Activated CD4-positive, alpha-beta T cell treated with anti-CD3 and anti-CD28 coated beads, Interleukin-2, amount 50 U/mL, for 4 hours (primary cell): ENCODE results near the gene PODXL2.

Source experiments
- DNase-seq, 2 experiments: peaks; one replicate each; pipeline ENCODE4 v3.0.0-alpha.2; 2020

PODXL2 gene

DNA sequence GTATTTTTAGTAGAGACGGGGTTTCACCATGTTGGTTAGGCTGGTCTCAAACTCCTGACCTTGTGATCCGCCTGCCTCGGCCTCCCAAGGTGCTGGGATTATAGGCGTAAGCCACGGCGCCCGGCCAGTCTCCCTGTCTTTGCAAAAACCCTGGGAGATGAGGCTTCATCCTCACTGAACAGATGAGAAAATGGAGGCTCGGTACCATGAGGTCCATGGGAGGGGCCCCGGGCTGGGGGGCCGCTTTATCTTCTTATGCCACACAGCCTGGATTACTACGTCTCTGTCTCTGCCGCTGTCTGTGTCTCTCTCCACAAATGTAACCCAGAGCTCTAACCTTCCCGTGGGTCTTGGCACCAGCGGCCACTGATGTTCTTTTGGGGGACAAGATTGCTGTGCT lies 82.9 kb downstream of the PODXL2 start:
- no peak for DNase-seq

DNA sequence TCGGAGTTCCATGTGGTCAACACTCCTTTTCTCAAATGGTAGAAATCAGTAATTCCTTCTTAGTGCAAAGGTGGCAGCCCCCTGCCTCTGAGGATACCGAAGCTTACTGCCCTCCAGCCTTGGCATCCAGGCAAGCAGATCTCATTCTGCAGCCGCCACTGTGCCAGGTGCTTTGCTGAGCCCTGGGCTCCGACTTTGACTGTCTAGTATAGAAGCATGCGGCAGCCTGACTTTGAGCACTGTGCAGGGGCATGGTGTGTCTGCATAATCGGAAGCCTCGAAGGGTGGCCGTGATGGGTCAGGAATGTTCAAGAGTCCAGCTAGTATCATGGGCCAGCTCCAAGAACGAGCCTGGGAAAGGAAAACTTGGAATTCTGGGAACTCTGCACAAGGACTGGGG lies 83.5 kb downstream of the PODXL2 start:
- no peak for DNase-seq

DNA sequence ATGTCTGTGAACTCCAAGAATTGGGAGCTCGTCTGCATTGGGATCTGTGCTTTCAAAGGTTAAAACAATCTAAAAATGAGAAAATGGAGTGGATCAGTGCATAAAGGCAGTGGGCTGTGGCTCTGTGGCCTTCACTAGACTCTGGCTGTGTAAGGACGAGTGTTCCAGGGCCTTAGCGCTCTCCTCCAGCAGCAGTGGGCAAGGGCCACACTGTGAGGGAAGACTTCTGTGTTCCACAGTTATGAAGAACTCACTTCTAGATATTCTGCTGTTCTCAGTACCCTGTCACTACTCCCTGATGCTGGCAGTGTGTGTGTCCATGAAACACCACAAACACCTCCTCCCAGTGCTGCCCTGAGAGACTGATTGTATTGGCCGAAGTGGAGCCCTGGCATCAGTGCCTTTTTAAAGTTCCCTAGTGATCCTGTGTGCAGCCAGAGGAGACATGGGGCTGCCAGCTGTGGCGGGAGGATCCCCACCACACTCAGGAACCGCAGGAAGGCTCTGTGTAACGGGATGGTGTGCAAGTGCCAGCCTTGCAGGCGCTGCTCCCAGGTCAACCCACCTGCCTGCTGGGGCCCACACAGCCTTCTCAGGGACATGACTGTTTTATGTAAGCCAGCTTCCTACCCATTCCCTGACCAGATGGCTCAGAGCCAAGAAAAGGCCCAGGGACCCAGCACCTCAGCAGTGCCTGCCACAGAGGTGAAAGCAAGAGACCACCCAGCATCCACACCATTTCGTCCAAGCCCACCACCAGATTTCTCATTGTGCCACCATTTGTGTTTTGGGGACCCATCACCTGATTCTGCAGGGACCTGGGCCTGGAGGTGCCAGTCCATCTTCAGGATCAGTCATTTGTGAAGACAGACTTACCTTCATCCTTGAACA lies 84.1 kb downstream of the PODXL2 start:
- no peak for DNase-seq

DNA sequence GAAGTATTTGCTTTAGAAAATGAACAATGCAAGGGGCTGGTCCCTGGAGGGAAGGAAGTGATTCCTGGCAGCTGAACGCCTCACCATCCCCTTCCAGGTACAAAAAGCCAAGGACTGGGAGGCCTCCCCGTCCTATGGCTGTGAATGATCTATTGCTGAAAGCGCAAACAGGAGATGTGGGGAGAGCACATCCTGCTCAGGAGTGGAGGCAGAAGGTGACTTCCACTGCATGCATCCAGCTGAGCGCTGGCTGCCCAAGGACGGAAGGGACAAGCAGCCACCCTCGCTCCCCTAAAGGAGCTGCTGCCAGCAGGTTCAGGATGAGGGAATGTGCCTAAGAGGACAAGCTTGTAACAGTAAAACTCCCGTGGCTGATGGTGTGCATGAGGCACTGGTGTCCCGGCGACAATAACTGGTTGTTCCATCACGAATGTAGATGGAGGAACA lies 85.2 kb downstream of the PODXL2 start:
- no peak for DNase-seq

DNA sequence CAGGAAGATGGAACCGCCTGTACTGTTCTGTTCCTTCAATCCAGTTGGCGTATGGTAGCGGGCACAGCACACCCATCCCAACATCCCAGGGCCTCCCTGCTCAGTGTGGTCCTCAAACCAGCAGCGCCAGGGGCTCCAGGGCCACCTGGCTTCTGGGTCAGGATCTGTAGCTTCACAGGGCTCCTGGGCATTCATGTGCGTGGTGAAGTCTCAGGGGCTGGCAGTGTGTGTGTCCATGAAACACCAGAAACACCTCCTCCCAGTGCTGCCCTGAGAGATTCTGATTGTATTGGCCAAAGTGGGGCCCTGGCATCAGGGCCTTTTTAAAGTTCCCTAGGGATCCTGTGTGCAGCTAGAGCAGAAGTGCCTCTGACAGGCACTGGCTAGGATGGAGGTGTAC lies 85.9 kb downstream of the PODXL2 start:
- DNase-seq: no peak

DNA sequence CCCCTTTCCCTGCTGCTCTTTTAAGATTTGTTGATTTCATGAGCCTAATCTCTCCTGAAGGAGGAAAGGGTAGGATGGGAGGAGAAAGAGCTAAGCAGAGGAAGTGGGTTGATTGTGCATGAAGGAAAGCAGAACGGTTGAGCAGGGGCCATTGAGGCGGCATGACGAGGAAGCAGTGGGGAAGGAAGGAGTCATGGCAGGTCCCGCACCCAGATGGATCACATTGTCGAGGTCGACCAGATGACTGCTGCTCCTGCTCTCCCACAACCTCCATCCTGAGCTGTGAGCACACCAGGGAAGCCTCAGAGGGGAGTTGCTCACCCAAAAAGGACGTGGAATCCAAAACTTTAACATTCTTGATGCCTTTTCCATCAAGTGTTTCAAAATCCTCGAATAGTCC lies 86.5 kb downstream of the PODXL2 start:
- no peak for DNase-seq

DNA sequence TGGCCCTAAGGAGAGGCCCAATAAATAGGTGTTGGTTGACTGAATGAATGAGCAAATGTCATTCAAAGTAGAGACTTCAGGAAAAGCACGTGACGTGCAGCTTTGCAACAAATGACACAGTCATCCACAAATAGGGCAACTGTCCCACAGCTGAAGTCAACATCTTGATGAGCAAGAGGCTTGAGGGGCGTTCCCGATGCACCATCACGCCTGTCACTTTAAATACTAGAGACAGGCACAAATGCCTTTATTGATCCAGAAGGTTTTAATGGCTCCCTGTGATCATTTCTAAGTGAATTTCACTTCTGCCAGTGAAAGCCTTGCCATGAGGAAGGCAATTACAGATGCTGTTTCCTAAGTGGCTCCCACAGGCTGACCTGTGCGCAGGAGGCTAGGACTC lies 87.4 kb downstream of the PODXL2 start:
- DNase-seq: no peak

DNA sequence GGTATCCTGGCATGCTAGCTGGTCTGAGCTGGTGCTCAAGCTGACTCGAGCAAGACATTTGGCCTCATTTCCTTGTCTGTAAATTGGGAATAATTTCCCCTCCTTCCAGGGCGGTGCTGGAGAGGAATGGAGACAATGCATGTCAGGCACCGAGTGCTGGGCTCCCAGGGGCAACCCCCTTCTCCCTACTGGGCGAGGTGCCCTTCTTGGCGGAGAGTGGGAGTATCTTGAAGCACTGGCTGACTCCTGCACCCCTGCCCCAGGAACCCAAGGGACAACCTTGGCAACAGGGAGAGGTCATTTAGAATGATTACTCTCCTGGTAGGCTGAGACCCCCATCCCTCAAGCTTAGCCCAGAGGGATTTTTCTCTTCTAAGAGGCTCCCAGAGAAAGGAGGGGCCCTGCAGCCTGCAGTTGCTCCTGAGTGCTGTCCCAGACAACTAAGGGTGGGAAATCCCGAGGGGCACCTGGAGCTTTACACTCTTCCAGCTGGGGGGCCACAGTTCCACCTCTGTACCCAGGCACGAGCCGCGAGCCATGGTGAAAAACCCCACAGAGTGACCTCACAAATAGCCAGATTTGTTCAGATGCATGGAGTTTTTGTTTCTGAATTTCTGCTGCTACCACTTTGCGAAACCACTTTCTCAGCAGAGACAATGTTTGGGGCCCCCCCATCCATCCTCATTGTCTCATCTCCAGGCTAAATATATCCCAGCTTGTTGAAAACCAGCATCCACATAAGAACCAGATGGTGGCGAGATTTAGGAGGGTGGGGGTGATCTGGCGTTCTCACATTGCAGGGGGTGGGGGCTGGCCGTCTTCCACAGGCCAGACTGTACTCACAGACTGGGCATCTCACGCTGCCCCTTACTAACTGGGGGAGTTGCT lies 88.6 kb downstream of the PODXL2 start:
- no peak for DNase-seq

DNA sequence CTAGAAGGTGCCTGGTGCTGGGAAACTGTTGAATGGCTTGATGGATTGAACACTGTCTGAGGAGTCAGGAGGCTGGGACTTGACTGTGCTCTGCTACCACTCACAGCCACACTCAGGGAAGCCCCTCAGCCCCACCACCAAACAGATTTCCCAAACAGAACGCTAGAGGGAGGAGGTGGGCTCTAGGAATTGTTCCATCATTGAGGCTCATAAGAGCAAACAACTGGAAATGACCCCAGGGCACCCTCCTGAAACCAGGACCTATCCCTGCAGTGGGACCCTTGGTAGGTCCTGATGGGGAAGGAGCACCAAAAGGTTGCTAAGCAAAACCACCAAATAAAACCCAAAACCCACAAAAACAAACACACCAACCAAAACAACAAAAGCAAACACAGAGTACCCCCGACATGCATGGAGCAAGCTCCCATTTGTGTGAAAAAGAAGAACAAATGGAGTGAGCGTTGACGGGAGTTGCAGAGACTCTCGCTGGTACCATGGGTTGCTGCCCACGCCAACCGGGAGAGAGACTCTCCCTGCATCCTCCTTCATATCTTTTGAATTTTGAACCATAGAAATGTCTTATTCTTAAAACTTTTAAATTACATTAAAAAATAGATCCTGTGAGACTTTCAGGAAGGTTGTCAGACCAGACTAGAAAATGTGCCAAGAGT lies 89.4 kb downstream of the PODXL2 start:
- DNase-seq: no peak

DNA sequence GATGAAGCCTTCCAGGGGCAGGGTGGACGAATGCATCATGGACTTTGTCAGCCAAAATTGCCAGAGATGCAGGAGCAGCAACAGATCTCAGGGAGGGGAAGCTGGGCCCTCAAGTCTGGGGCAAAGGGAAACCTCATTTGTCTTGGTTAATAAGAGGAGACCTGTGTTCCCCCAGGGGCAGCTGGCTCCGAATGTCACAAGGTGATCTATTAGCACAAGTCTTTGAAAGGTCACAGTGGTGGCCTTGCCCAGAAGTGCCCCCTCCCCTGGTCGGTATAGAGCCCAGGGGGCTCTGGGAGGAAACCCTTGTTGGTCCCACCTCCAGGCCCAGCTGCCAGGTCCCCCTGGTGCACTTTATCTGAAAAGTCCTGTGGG lies 89.9 kb downstream of the PODXL2 start:
- no peak for DNase-seq

DNA sequence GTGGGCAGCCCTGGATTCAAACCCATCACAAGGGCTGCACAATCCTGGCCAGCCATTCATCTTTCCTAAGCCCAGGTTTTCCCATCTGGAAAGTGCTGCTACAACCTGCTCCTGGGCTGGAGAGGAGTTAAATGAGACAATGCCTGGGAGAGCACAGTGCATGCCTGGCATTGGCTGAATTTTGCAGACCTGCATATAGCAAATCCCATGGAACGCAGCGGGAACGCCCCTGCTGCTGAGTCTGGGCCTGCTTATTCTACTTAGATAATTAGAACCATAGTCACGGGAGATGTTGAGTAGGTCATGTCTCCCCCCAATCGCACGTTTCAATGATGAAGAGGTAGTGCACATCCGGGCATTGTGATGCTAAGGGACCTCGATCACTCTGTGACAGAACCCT lies 90.4 kb downstream of the PODXL2 start:
- no peak for DNase-seq

DNA sequence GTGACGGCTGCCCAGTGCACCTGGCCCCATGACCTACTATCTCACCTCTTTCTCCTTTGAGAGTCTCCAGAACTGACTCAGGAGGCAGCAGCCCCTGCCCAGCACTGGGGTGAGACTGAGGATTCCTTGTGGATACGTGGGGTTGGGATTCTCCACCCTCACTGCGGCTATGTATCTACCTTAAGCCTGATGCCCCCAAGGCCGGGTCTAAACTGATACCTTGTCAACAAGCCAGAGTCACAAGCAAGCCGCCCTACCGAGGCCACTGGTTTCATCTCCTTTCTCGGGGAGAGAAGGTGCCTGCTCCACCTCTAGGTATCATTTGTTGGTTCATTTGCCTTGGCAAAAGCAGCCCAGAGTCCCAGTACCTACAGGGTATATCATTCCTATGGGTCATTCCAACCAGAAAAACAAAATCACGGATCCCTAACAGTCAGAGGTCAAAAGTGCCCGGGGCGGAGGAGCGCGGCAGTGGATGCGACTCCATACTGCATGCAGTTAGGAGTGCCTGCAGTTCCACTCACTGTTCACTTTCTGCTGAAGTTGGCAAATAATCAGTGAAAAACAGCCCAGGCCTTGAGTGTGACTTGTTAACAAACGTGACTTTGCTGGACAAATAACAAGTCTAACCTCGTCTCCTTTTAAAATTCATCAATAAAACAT lies 91.3 kb downstream of the PODXL2 start:
- no peak for DNase-seq

DNA sequence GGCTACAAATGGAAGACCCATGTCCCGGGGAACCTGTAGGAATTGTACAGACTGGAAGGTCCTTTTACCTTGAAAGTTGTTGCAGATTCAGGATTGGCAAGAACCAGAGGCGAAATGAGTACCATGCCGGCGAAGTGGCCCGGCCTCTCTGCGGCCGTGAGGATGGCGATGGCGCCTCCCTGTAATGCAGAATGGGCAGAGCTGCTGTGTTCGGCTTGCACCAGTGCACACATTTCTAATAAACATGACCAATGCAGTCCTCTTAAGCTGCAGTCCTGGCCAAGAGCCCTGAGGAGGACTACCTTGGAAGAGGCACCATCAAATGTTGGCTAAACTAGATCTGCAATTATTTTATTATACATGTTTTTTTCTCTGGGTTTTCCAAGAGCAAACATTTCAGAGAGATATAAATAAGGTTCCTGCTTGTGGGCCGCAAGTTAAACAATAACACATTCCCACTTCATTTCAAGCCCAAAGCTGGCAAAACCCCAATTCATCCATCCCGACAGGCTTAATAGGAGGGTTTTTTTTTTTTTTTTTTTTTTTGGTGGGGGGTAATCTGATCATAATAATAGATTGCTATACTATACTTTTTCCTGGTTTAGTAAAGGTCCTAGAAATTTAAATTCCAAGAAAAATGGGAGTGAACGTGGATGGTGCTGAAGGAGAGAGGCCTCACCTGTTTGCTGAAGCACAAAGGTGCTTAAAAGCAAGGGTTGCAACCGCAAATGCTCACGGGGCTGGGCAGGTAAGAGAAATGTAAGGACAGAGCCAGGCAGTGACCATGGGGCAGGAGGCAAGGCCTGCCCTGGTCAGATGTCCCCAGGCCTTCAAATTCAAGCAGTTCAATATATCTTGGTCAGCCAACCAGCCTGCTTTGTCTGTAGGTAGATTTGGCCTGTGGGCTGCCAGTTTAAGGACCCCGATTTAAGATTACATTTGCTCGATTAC lies 92.3 kb downstream of the PODXL2 start:
- DNase-seq: no peak

DNA sequence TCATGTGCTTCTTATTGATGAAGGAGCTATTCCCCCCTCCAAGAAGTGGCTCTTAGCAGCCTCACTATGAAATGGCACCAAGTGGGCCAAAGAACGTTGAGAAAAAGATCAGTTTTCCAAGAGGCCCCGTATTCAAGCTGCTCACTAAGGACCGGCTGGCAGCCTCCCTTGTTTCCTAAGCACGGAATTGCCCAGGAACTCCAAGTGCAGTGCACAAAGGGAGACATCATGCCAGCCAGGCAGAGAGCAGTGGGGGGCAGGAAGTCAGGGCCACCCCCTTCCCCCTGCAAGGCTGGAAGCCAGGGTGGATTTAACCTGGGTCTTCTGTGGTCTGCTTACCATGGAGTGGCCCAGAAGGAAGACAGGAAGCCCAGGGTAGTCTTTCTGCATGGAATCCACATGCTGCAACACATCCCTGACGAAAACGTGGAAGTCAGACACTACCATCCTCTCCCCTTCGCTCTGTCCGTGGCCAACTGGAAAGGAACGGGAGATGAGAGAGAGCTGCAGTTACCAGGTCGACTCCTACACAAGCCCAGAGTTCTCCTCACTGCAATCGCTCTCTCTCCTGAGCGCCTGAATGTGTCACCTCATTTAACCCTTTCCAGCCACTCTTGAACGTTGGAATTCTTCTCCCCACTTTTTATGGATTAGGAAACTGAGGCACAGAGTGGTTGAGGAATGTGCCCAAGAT lies 93.3 kb downstream of the PODXL2 start:
- no peak for DNase-seq
